SU-DHL-6 (cell line): ENCODE data around the gene SLTM.

Experiments
- CTCF ChIP-seq: fragments of 200-600 bp; sonication (generic); IDR thresholded peaks from one replicate; pipeline ENCODE4 v1.5.1; 2017; ENCODE audit warnings: antibody characterized with exemption, mild to moderate bottlenecking, low read length, moderate library complexity; ENCODE audit not compliant: insufficient read depth, poor library complexity, severe bottlenecking
- EZH2phosphoT487 ChIP-seq: fragments of 200-600 bp; sonication (generic), shearing (Covaris generic); conservative IDR thresholded peaks from 2 replicates; pipeline ENCODE4 v1.6.1; 2018; ENCODE audit warnings: mild to moderate bottlenecking, antibody characterized with exemption, low read length, moderate library complexity, mixed read lengths

- TF ChIP-seq CTCF (no peak), EZH2phosphoT487 (no peak)
Measured at GRCh38 chr15:58867926-58868325, 65.6 kb downstream of the SLTM start.
